ENCODE results near the gene USP44. TPM values are rescaled to one million over a fixed set of nuclear protein-coding genes. Genes with fewer than 3 reads are reported as not detected.

The USP44 gene
- total and polyA plus RNA-seq, 10 donors: 0.88 to 7.2 (median 3.5) TPM

- Histone ChIP-seq H3K36me3 (no peaks in the 10 kb centered on the region), H3K9me3 (no peaks in the 10 kb centered on the region), H3K4me3 (no peak overlapping the region), H3K27me3 (replicated peaks in 1 of 7) (no peaks in the 10 kb centered on the region), H3K27ac (no peak overlapping the region), H3K4me1 (peaks cover 0 to 6% (median 0%) of the 10 kb centered on the region in 6 donors)
- DNase-seq: no peak
- TF ChIP-seq POLR2AphosphoS5 (IDR thresholded peaks at IDR 0.05) (no peak), CTCF (IDR thresholded peaks at IDR 0.05 in 8 of 11, conservative IDR thresholded peaks at IDR 0.05 in 3 of 11) (no peak), POLR2A (IDR thresholded peaks at IDR 0.05) (no peak)
- intact Hi-C loops (cut with DNase I; ENCODE audit: low total_unique reads): no loop called here
- WGBS, 5 donors: 77 to 88% (median 81%) methylated on average over 4 of the region's 4 CpGs
Measured at GRCh38 chr12:95538006-95538405, 13.3 kb downstream of the USP44 start.

- H3K4me1 ChIP-seq: peaks cover 0 to 6% (median 0%) of the 10 kb centered on the region in 6 donors
- 73 to 89% (median 80%) methylated on average over 4 of the region's 4 CpGs for WGBS, 5 donors
Measured at GRCh38 chr12:95533985-95534384, 17.3 kb downstream of the USP44 start.

GRCh38 chr12:95532851-95533250, 18.4 kb downstream of the USP44 start:
- intact Hi-C loops (cut with DNase I; ENCODE audit: low total_unique reads): loop anchor here (5.0 kb wide), 1 partner anchor 416 kb away; no protein-coding TSS in a partner anchor
- Histone ChIP-seq H3K9me3 (no peaks in the 10 kb centered on the region), H3K27me3 (replicated peaks in 1 of 7) (no peaks in the 10 kb centered on the region), H3K27ac (no peak overlapping the region), H3K36me3 (no peaks in the 10 kb centered on the region), H3K4me3 (no peak overlapping the region), H3K4me1 (peaks cover 0 to 6% (median 0%) of the 10 kb centered on the region in 6 donors)
- DNase-seq: no peak
- TF ChIP-seq POLR2AphosphoS5 (IDR thresholded peaks at IDR 0.05): no peak
- TF ChIP-seq CTCF (IDR thresholded peaks at IDR 0.05 in 8 of 11, conservative IDR thresholded peaks at IDR 0.05 in 3 of 11): no peak
- TF ChIP-seq POLR2A (IDR thresholded peaks at IDR 0.05): no peak
- WGBS, 5 donors: 81 to 83% (median 82%) methylated on average over 5 of the region's 5 CpGs

More at GRCh38 chr12:95533985-95534384, 17.3 kb downstream of the USP44 start:
- TF ChIP-seq POLR2AphosphoS5 (IDR thresholded peaks at IDR 0.05): no peak
- no peak for TF ChIP-seq CTCF (IDR thresholded peaks at IDR 0.05 in 8 of 11, conservative IDR thresholded peaks at IDR 0.05 in 3 of 11)
- TF ChIP-seq POLR2A (IDR thresholded peaks at IDR 0.05): no peak
- no peaks in the 10 kb centered on the region for H3K27me3 ChIP-seq (replicated peaks in 1 of 7)
- DNase-seq: no peak
- H3K9me3 ChIP-seq: no peaks in the 10 kb centered on the region
- no peak overlapping the region for H3K27ac ChIP-seq
- no peaks in the 10 kb centered on the region for H3K36me3 ChIP-seq
- intact Hi-C loops (cut with DNase I; ENCODE audit: low total_unique reads): loop anchor here (5.0 kb wide), 1 partner anchor 417 kb away; no protein-coding TSS in a partner anchor
- H3K4me3 ChIP-seq: no peak overlapping the region

GRCh38 chr12:95529693-95530225, 21.5 kb downstream of the USP44 start:
- Histone ChIP-seq H3K4me1 (peaks cover 0 to 6% (median 0%) of the 10 kb centered on the region in 6 donors), H3K9me3 (no peaks in the 10 kb centered on the region), H3K4me3 (no peak overlapping the region), H3K27me3 (replicated peaks in 1 of 7) (no peaks in the 10 kb centered on the region), H3K27ac (no peak overlapping the region), H3K36me3 (no peaks in the 10 kb centered on the region)
- 83 to 95% (median 92%) methylated on average over 4 of the region's 4 CpGs for WGBS, 5 donors
- TF ChIP-seq POLR2A (IDR thresholded peaks at IDR 0.05) (no peak), POLR2AphosphoS5 (IDR thresholded peaks at IDR 0.05) (no peak)
- intact Hi-C loops (cut with DNase I; ENCODE audit: low total_unique reads): loop anchor here (5.0 kb wide), 1 partner anchor 412 kb away; no protein-coding TSS in a partner anchor
- DNase-seq: no peak

Data from spleen (tissue), 11 donors.